ENCODE data around the gene GRM8.

The GRM8 gene

DNA sequence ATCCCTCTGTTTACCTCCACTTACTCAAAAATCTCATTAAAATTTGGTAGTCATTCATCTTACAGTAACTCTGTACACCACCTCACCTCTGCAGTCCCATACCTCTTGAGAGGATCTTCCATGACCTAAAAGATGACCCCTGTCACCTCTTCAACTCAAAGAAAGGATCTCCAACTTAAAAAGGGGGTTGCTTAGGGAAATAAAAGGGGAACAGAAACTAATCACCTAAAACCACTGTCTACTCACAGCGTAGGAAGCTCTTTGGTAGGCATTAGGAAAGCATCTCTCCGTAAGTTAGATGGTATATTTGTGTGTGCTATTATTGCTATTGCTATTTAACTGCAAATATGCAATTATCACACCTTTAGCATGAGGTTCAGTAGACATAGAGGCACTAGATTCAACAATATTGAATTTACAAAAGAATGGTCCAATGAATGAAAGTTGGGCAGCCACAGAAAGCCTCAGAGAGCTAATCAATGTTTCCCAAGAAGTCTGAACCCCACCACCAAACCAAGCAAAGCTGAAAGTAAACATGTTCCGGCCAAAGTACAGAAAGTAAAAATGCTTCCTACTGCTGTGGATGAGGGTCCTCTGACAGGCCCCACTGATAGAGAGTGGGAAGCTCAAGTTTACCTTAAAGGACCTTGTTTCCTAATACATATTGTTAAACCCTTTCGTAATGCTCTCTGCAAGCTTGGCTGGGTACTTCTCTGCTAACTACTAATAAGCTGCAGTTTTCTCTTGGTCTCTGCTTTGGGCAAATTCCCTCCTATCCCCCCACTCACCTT lies 105.8 kb downstream of the GRM8 start:
- no peak for DNase-seq

DNA sequence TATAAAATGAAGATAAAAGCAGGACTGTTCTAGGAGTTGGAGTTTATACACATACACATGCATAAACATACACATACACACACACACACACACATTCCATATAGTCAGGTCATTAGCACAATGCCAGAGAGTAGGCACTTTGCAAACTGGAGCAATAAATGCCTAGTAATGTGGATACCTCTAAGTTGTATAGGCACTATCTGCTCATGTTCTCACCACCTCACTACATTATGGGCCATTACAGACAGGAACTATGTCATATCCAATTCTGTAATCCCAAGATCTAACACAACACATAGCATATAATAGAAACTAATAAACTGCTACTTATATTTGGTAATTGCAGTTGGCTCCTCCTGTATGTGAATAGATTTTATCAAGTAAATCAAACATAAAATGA lies 115.6 kb downstream of the GRM8 start:
- DNase-seq, result no peak

DNA sequence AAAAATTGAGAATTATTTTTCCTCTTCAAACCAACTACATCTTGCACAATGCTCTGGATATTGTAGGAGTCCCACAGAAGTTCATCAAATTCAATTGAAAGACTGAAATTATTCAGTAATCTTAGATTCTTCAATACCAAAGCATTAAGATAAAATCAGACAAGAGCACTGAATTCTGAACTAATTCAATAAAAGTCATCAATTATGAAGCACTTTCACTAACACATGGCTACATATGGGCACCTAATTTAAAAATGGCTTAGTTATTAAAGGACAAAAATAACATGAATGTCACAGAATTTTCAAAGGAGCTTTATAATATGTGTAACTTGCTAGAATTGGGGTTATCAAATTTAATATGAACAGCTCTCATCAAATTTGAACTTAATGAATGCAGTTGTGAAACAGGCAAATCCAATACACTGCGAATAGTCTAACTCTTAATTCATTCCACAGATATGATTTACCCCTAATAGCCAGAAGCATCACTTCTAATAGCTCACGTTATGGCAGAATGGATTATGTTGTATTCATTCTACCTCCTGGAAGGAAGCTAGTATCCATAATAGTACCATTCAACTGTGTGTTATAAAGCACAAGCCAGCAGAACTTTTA lies 116.8 kb downstream of the GRM8 start:
- no peak for DNase-seq

DNA sequence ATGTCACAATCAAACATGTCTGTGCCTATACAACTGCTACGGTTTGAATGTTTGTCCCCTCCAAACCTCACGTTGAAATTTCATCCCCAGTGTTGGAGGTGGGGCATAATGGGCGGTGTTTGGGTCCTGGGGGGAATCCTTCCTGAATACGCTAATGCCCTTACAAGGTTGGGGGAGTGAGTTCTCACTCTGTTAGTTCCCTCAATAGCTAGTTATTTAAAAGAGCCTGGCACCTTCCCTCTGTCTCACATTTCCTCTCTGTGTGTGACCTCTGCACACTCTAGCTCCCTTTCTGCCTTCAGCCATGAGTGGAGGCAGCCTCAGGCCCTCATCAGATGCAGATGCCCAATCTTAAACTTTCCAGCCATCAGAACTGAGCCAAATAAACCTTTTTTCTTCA lies 129.5 kb downstream of the GRM8 start:
- no peak for DNase-seq

DNA sequence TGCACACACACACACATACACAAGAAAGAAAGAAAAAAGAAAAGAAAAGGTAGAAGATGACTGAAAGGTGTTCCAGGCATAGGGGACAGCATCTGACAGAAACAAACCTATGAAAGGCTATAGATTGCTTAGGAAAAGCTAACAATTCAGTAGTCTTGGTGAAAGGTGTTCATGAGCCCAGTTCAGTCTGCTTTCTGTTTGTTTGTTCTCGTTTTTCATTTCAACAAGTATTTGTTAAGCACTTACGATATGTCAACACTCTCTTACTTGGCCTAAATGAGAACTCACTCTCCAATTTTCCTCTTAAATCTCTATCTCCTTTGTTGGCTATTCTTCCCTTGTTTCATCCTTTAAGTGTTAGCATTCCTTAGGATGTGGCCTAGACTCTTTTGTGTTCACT lies 133.2 kb downstream of the GRM8 start:
- DNase-seq, result no peak

DNA sequence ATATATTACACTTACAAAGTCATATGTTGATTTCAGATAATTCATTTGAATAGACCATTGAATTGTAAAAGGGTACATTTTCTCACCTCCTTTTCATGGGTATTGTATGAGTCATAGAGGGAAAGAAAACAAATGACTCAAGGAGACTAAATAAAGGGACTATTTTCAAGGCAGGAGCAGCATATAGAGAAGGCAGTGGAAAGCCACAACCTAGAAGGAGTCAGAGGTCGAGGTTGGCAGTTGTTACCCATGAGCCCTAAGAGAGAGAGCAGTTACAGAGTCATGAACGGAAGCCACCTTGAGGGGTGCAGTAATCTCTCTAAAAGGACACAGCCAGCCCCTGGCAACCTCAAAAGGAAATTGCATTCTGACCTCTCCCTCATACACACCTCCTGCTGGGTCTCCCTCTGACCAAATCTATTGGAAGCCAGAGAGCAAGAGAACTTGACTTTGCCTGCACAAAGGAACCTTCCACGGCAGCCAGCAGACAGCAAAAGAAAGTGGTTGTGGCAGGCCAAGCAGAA lies 137.9 kb downstream of the GRM8 start:
- DNase-seq, result no peak

DNA sequence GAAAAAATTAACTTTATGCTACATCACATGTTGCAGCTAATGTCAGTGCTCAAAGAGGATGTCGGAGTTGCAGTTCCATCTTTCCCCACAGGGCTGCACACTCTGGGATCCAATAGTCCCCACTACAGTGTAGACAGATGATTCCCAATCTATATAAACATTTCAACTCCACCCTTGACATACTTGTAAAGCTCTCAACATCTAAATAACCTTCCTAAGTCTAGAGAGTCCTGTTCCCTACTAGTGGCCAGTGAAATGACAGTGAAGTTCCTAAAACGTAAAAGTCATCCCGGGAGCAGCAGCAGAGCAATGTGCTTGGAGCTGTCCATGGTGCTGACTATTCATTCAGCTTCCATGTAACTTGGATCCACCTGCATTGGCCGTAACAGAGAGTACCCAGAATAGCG lies 145.1 kb downstream of the GRM8 start:
- DNase-seq, result peak; percentile 68

DNA sequence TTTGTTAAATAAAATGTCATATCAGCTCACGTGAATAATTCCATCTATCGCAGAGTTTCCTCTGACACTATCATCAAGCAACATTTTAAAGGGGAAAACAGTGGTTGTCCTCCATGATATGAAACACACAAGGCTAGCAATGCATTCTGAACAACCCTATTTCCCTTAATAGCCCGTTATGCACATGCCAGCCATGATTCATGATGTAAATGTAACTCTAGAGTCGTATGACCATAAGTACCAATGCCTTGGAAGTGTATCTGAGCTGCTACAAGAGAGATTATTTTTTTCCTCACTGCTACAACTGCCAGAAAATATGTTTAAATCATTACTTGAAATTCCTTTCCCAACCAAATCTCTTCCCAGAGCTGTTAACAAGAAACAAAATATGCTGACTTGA lies 159.4 kb downstream of the GRM8 start:
- no peak for DNase-seq

DNA sequence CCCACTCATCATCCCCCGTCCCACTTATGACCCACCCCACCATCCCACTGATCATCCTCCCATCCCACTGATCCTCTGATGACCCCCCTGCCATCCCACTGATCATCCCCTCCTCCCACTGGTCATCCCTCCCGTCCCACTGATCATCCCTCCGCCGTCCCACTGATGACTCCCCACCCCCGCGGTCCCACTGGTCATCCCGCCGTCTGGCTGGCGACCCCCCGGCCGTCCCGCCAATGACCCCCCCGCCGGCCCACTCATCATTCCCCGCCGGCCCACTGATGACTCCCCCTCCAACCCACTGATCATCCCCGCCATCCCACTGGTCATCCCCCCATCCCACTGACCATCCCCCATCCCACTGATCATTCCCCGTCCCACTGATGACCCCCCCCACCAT lies 161.1 kb downstream of the GRM8 start:
- no peak for DNase-seq

DNA sequence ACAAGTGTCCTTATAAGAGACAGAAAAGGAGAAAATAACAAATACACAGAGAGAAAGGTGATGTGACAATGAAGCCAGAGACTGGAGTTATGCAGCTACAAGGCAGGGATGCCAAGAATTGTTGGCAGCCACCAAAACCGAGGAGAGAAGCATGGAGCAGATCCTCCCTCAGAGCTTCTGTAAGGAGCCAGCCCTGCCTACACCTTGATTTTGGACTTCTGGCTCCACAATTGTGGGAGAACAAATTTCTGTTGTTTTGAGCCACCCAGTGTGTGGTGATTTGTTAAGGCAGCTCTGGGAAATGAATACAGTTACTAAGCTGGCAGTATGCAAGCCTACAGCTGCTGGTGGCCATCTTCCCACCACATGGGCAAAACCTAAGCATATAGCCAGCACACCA lies 163.6 kb downstream of the GRM8 start:
- DNase-seq, result no peak

DNA sequence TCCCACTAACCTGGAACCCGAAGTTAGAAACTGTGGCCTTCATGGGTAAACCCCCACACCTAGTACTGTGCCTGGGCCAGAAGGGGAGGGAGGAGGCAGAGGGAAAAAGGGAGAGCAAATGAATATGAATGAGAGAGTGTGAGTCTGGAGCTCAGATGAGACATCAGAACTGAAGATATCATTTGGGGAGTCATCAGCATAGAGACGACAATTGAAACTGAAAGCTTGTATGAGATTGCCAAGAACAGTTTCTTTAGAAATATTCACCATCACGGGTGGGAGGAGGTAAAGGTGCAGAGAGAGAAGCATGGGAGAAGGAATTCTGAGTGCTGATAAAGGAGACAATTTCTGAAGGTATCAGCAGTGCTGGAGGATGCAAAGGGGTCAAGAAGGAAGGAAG lies 171.2 kb downstream of the GRM8 start:
- DNase-seq, result no peak

DNA sequence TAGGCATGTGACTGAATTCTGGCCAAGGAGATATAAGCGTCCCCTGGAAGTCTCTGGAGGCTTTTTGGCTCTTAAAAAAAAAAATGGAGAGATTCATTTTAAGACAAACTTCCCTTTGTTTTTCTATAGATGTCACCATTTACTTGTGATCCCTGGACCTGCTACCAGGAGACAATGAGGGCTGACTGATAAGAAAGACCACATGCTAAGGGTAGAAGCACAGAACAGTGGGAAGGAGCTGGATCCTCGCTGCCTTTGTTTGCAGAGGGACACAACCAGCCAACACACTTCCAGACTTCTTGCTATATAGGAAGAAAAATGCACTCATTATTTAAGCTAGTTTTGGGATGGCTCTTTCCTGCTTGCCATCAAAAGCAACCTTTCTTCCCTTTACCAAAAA lies 172.2 kb downstream of the GRM8 start:
- DNase-seq, result no peak

DNA sequence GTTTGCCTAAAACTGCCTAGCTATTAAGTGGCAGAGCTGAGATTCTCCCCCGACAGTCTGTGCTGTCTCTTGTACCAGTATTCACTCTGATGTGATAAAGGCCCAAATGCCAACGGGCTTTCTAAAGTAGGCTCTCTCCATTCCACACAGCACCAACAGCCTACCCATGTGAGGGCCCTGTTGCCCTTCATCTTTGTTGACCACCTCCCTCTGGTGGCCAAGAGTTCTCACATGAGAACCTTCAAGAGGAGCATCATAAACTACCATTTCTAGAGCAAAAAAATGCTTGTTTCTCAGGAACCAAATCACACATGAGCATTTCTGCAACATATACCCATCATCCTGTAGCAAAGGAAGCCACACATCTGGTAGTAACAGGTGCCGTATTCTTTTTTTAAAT lies 185.8 kb downstream of the GRM8 start:
- DNase-seq, result no peak

DNA sequence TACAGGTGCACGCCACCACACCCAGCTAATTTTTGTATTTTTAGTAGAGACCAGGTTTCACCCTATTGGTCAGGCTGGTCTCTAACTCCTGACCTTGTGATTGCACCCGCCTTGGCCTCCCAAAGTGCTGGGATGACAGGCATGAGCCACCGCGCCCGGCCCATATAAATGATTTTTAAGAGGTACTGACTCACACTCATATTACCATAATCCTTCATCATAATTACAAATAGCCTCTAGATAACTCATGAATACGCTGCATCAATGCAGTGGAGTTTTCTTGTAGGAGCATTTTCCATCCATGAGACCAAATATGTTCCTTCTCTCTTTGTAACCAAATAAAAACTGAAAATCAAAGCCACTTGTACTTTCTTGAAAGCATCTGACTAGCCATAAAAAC lies 193.3 kb downstream of the GRM8 start:
- no peak for DNase-seq

DNA sequence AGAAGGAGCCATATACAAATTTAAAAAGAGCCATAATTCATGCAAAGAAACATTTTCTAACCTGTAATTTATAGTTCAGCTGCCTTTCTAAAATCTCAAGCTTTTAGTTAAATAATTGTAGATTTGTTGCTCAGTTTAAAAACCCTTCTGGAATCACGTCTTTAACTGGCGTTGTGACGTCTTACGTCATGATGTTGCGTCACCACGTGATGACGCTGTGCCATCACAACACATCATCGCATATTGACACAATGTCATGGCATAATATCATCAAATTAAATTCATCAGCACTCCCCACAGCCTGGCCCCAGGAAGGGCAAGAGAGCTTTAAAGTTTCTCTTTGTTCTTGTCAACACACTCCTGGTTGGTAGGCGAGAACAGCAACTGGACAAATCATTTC lies 194.8 kb downstream of the GRM8 start:
- DNase-seq, result no peak

DNA sequence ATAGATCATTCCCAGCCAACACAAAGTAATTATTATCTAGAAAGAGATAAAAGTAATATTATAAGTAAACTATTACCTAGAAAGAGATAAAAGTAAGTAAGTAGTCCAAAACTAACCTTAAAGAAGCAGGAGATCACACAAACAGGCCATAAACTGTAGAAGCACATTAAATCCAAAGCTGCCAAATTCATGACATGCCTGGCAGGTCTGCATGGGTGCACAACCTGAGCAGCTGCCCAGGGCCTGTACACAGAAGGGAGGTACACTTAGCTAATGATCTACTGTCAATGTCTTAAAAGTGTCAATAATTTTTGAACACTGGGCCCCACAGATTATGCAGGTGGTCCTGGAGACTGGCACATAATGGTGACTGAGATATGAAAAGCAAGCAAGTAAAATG lies 196.5 kb downstream of the GRM8 start:
- DNase-seq, result no peak

DNA sequence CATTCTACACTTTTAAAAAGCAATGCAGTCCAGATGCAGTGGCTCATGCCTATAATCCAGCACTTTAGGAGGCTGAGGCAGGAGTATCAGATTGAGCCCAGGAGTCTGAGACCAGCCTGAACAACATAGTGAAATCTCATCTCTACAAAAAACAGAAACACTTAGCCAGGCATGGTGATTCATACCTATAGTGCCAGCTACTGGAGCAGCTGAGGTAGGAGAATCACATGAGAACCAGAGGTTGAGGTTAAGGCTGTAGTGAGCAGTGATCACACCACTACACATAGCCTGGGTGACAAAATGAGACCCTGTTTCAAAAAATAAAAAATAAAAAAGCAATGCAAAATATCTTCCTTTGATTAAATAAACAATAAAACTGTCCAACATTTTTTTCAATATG lies 205.2 kb downstream of the GRM8 start:
- no peak for DNase-seq

DNA sequence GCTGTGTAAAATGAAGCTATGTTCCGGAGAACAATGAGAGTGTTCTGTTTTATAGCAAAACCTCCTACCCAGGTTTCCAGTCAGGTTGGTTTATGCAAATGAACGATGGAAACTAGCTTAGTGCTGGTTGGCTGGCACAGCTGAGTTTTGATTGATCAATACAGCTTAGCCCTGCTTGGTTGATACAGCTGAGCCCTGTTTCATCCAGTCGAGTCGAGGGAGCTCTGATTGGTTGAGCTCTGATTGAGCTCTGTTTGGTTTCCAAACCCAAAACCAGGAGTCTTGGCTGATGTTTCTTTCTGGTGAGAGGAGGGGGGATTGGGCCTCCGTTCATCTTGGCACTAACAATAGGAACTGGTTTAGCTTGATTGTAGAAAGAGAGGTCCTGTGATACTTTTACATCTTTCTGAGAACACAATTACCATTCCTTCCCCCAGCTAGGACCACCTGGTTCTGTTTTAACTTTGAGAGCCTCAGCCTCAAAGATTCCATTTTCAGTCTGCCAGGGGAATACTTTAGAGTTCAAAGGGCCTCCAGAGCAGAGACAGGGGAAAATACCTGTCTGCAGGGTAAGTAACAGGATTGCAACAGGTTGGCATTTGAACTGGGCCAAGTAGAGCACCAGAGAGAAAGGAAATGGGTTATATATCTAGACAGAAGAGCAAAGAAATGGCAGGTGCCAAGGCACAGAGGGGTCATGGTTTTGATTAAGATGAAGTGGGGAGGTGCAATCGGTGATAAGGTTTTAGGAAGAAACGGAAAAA lies 210.9 kb downstream of the GRM8 start:
- DNase-seq, result no peak

DNA sequence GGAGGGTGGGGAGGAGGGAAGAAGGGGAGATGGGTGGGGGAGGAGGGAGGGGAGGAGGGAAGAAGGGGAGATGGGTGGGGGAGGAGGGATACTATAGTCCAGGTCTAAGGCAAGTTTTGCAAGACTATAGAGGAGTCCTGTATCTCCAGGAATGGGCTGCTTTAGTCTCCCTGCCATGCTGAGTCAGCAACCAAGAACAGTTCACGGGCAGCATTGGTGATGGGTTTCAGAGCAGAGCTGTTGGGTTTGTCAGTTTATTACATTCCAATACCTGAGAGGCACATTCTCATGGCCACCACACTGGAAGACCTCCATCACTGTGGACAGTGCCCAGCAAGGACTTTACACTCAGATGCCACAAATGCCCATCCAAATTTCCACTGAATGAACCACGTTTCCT lies 212.7 kb downstream of the GRM8 start:
- no peak for DNase-seq

DNA sequence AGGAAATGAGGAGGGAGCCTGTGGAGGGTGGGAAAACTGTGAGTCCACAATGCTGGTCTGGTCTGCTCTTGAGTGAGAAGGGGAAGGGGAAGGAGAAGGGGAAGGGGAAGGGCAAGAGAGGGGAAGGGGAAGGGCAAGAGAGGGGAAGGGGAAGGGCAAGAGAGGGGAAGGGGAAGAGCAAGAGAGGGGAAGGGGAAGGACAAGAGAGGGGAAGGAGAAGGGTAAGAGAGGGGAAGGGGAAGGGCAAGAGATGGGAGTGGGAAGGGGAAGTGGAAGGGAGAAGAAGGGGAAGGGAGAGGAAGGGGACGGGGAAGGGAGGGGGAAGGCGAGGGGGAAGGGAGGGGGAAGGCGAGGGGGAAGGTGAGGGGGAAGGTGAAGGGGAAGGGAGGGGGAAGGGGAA lies 213.2 kb downstream of the GRM8 start:
- DNase-seq, result no peak

DNA sequence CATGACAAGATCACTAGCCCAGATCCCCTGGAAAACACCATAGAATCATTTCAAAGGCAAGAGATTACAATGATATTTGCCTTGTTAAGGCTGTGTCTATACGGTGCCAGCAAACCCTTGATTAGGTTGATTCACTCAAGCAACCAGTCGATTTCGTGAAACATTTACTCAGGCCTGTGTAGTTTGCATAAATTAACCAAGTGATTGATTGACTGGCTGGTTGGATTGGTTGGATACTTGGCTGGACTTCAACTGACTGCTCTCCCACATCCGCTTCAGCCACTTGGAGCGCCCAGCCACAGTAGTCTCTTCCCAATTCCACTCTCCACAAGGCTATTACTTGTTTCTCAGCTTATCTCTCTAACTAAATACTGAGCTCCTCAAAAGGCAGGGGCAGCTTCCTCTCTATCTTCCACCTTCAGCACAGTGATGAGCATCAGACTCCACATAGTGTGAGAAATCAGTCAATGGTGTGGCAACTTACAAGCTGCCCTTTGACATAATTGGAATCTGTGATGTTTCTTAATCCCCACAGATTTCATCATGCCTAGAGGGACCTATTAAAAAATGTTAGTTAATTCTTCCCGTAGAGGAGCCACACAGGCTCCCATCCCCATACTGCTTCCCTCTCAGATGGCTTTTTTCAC lies 217.4 kb downstream of the GRM8 start:
- DNase-seq, result no peak

DNA sequence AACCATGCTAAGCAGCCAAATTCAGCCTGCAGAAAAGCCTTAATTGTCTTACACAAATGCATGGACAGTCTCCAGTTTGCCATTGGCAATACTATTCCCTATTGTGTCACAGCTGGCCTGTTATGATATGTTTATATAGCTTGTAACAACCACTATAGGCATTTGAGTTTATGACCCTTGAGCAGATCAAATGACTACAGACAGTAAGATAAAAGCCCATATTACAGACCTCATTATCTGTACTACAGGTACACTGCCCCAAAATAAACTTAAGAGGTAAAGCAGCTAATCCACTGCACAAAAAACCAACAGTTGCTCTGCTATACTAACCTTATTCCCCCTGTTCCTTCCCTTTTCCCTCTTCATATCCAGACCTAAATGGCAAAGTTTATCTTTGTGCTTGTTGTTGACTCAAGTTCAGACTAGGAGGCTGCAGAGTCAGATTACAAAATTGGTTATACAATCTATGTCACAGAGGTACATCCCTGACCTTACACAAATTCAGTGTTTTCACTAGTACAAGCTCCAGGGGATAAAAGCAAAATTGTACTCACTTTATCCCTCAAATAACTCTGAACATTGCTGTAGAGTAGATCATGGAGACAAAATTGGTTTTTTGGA lies 218.4 kb downstream of the GRM8 start:
- no peak for DNase-seq

DNA sequence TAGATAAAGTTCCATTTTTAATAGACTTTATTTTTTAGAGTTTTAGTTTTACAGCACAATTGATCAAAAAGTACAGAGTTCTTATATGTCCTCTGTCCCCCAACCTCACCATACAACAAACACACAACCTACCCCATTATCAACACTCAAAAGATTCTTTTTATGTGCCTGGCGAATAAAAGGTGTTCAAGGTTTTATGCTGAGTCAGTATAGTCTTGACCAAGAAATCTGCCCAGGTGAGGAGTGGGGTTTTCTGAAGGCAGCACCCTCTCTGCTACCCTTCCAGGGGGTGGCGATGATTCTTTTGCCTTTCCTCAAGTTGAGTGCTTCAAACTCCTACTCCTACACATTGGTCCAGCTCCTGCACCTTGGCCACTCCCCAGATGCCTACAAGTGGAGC lies 222.9 kb downstream of the GRM8 start:
- DNase-seq, result no peak
